Measurements from ENCODE around the gene AXIN1. TPM values are rescaled to one million over a fixed set of nuclear protein-coding genes. Genes with fewer than 3 reads are reported as not detected.

Gene AXIN1
- total RNA-seq, 3 donors from 2014 or later, result 16.5 to 22.6 (median 22.4) TPM

GRCh38 chr16:370979-371514, 18.5 kb upstream of the AXIN1 start:
- Histone ChIP-seq H3K27me3 (no peaks in the 10 kb centered on the region), H3K27ac (peak overlapping the region; percentile 58 to 78), H3K4me3 (peak overlapping the region; percentile 54 to 73 (median 57)), H3K4me1 (peaks cover 0 to 6% of the 10 kb centered on the region in 2 donors), H3K9me3 (no peaks in the 10 kb centered on the region), H3K36me3 (peaks cover 7% of the 10 kb centered on the region)
- TF ChIP-seq POLR2AphosphoS5 (IDR thresholded peaks at IDR 0.05) (no peak), POLR2A (IDR thresholded peaks at IDR 0.05) (no peak), CTCF (IDR thresholded peaks at IDR 0.05) (no peak)
- intact Hi-C loops (cut with DNase I; ENCODE audit: low total_unique reads), result no loop called here
- no peak for DNase-seq (ENCODE audit: low spot score in 2 of 2)

- TF ChIP-seq POLR2A (IDR thresholded peaks at IDR 0.05) (no peak), POLR2AphosphoS5 (IDR thresholded peaks at IDR 0.05) (peak; percentile 29 to 45 (median 34))
- peak within 1 kb of the TSS; percentile 54 to 73 (median 57) for H3K4me3 ChIP-seq
- H3K9me3 ChIP-seq, result no peaks in the 10 kb centered on the region
- DNase-seq (ENCODE audit: low spot score in 2 of 2), result peak; percentile 90 to 93
- intact Hi-C loops (cut with DNase I; ENCODE audit: low total_unique reads), result no loop called here
- H3K4me1 ChIP-seq, result peaks cover 0 to 6% of the 10 kb centered on the region in 2 donors
- H3K27ac ChIP-seq, result peak within 1 kb of the TSS; percentile 58 to 78
- H3K36me3 ChIP-seq, result peaks cover 7% of the 10 kb centered on the region
- H3K27me3 ChIP-seq, result no peaks in the 10 kb centered on the region
Observed at GRCh38 chr16:370443-370842, 17.9 kb upstream of the AXIN1 start, which contains the start of gene MRPL28. Gene MRPL28, minus strand, starts transcription at chr16:370538. Its CDS starts 320 bp downstream, at chr16:370218.

DNA sequence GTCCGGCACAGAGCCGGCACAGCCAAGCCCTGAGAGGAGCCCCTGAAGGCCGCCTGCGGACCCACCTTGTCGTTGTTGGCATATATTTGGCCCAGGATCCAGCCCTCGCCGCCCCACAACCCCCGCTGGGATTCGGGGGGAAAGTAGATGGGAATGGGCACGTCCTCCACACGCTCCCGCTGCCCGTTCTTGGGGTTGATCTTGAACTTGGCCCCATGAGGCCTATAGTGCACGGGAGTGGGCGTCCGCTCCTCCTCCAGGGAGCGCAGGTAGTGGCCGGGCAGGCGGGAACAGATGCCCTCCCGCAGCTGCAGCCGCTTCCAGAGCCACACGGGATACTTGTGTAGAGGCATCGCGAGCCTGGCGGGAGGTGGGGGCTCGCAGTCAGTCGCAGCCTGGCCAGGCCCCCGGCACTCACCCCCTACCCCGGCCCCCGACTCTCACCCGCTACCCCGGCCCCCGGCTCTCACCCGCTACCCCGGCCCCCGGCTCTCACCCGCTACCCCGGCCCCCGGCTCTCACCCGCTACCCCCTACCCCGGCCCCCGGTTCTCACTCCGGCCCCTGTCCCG, 17.4 kb upstream of the AXIN1 start:
- H3K36me3 ChIP-seq, result peaks cover 7% of the 10 kb centered on the region

DNA sequence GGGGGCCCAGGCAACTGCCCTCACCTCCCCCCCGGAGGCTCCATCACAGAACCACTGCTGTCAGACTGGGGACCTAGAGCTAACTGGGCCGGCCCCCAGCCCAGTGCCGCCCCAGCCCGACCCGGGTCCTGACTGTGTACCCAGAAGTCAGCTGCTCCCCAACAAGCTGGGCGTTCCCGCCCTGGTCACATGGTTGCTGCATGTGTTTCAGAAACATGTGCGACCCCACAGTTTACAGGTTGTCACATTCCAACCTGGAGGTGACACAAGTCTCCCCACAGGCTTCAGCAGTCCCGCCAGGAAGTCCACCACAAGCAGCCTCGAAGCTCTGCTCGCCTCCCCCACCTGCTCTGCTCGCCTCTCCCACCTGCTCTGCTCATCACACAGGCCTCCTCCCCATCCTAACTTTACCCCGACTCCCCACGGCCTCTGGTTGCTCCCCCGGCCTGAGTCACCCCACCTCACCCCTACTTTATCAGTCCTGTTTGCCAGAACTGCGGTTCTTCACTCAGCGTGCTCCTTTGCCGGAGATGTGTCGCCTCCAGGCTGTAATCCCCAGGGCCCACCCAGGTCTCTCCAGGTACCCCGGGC, 16.8 kb upstream of the AXIN1 start:
- H3K36me3 ChIP-seq, result peaks cover 7% of the 10 kb centered on the region
- peak overlapping the region; percentile 54 to 73 (median 57) for H3K4me3 ChIP-seq
- H3K27me3 ChIP-seq, result peaks cover 0 to 4% of the 10 kb centered on the region in 2 donors
- H3K27ac ChIP-seq, result no peak overlapping the region
- H3K4me1 ChIP-seq, result peaks cover 0 to 6% of the 10 kb centered on the region in 2 donors
- H3K9me3 ChIP-seq, result no peaks in the 10 kb centered on the region
- DNase-seq (ENCODE audit: low spot score in 2 of 2), result no peak
- no peak for TF ChIP-seq POLR2A (IDR thresholded peaks at IDR 0.05)
- TF ChIP-seq CTCF (IDR thresholded peaks at IDR 0.05), result no peak
- TF ChIP-seq POLR2AphosphoS5 (IDR thresholded peaks at IDR 0.05), result no peak
- intact Hi-C loops (cut with DNase I; ENCODE audit: low total_unique reads), result no loop called here

More for the DNA sequence above, 17.4 kb upstream of the AXIN1 start:
- TF ChIP-seq CTCF (IDR thresholded peaks at IDR 0.05), result no peak
- no peak for TF ChIP-seq POLR2AphosphoS5 (IDR thresholded peaks at IDR 0.05)
- no peak for TF ChIP-seq POLR2A (IDR thresholded peaks at IDR 0.05)
- H3K27ac ChIP-seq, result peak overlapping the region; percentile 19 to 58
- DNase-seq (ENCODE audit: low spot score in 2 of 2), result no peak
- H3K4me1 ChIP-seq, result peaks cover 0 to 6% of the 10 kb centered on the region in 2 donors
- peak overlapping the region; percentile 54 to 73 (median 57) for H3K4me3 ChIP-seq
- no peaks in the 10 kb centered on the region for H3K27me3 ChIP-seq
- no peaks in the 10 kb centered on the region for H3K9me3 ChIP-seq
- intact Hi-C loops (cut with DNase I; ENCODE audit: low total_unique reads), result no loop called here

DNA sequence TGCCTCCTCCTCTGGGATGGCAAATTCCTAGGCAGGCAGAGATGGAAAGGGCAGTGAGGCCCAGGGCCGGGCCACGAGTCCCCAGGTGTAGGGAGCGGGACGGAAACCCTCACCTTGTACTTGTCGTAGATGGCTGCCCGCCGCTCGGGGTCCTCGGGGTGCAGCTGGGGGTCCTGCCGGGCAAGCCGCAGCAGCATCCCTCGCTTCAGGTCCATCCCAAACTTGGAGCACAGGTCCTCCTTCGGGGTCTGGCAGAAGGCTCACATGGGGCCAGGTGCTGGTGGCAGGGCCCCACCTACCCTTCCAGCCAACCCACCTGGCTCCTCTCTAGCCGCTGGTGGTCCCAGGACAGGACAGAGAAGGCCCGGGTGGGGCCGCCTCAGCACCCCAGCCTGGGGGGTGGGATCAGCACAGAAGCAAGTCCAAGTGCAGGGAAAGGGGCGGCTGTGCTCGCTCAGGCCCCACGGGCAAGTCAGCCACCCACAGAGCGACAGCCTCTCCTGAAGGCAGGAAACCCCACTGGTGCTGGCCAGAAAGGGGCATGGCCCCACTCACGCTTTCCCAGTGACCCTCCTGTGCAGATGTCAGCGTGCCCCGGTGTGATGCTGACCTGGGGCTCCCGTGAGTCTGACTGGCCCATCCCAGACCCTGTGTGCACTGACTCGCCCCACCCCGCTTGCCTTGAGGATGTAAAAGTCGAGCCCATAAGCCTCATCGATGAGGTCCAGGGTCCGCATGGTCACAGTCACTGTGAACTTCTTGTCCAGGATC, 16.1 kb upstream of the AXIN1 start:
- TF ChIP-seq POLR2AphosphoS5 (IDR thresholded peaks at IDR 0.05) (no peak), POLR2A (IDR thresholded peaks at IDR 0.05) (no peak), CTCF (IDR thresholded peaks at IDR 0.05) (no peak)
- intact Hi-C loops (cut with DNase I; ENCODE audit: low total_unique reads), result no loop called here
- peaks cover 0 to 6% of the 10 kb centered on the region in 2 donors for H3K4me1 ChIP-seq

More for the DNA sequence above, 16.1 kb upstream of the AXIN1 start:
- no peak for DNase-seq (ENCODE audit: low spot score in 2 of 2)
- no peaks in the 10 kb centered on the region for H3K9me3 ChIP-seq
- H3K36me3 ChIP-seq, result peaks cover 7% of the 10 kb centered on the region
- H3K4me3 ChIP-seq, result no peak overlapping the region
- H3K27ac ChIP-seq, result no peak overlapping the region
- H3K27me3 ChIP-seq, result peaks cover 0 to 4% of the 10 kb centered on the region in 2 donors

Data from breast epithelium (tissue), 4 donors.